Stimulated activated CD4-positive, alpha-beta T cell treated with anti-CD3 and anti-CD28 coated beads, Interleukin-2, amount 100 ng/mL, for 48 hours (primary cell): ENCODE results near the gene SRI.
"Not testable (repeated sequence)": the region's sequence is repeated elsewhere in the genome, so short reads cannot be mapped to it uniquely, and the experiment has no call there.

Experiments used
- DNase-seq, 2 donors: peaks; one replicate each; pipeline ENCODE4 v3.0.0-alpha.2; 2020

The SRI gene

DNA sequence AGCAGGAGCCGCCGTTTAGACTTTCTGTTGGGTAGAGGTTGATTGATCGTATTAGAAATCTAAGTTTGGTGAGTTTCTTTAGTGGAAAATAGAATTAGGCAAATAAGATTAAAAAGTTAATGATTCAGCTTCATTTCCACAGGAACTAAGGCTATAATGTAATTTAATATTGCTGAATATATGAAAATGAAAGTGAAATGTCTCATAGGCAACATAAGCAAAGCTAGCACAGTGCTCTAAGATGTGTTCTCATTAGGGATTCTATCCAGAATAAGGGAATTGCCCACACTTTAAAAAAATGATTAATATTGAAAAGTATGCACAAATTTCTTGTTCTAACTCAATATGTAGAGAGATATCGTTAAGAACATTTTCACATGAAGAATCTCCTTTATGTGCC is 47.0 kb downstream of the SRI start:
- no peak for DNase-seq

DNA sequence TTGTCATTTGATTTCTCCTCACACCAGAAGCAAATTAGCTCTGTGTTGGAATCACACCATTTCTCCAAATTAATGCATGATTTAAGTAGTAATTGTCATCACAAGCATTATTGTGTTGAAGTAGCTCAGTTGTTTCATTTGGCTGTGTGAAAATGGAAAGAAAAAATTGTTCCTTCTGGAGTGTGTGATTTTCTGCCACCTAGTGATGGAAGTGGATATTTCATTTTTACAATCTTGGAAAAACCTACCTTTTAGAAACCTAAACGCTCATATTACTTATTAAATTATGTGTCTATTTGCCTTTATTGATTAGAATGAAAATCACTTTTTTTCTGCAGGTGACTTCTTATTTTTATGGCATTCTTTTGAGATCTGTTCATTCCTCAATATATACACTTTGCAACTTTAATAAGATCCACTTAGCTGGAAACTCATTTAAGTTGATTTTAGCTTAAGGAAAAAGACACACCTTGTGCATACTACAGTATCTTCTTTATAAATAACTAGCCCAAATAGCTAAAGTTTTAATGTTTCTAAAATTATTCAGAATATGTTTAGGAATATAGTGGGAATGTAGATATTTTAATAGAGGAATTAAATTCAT is 50.0 kb downstream of the SRI start:
- DNase-seq, result no peak

DNA sequence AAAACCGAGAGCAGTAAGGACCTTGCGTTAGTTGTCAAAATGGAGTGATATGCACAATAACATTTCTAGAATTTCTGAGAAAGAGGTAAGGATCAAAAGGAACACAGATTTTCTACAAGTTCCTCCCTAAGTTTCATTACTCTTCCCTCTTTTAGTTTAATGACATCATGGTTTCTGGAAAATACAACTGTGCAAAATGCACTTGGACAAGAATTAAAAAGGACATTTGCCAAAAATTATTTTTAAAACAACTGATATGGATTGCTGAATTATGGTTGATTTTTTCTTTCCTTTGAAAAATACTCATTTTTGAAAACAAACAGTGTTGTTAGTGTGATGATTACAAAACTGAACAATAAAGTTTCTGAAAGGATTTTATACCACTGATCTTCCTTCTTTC is 52.1 kb downstream of the SRI start:
- DNase-seq, result no peak

DNA sequence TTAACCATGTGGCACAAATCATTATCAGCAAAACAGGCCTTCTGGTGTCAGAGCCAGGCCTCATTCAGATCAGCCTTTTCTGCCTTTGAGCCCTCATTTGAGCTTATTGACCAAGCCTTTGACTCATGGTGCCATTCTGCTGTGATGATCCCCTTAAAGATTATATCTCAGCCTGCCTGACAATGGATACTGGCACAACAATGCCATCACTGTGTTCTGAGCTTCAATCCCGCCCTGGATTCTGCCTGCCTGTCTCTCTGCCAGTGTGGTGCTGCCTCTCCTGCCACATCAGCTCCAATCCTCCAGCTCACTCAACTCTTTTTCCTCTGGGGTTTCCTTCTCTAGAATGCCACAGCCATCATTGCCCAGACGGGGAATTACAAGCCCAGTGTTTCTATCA is 52.6 kb downstream of the SRI start:
- no peak for DNase-seq

- DNase-seq, result no peak
Observed at GRCh38 chr7:88165697-88166096, 54.1 kb downstream of the SRI start.

DNA sequence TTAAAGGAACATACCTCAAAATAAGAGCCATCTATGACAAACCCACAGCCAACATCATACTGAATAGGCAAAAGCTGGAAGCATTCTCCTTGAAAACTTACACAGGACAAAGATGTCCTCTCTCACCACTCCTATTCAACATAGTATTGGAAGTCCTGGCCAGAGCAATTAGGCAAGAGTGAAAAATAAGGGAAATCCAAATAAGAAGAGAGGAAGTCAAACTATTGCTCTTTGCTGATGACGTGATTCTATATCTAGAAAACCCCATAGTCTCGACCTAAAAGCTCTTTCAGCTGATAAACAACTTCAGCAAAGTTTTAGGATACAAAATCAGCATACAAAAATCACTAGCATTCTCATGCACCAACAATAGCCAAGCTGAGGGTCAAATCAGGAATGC is 60.1 kb downstream of the SRI start:
- DNase-seq, result not testable (repeated sequence)

DNA sequence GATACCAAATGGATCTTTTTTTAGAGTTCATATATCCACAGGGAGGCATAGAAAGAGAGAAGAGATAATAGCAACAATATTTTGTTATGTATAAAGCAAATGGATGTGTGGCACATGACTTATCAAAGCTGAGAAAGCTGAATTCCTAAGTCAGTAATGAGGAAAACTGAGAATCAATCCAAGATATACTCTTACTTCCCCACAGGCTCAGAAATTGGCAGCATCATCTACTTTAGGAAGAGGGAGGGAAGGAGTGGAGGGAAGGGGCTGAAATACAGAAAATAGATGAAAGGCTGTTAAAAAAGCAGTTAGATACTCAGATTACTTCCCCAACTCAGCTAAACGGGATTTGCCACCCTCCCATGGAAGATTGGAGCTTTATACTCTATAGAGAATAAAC is 63.5 kb downstream of the SRI start:
- DNase-seq, result no peak

DNA sequence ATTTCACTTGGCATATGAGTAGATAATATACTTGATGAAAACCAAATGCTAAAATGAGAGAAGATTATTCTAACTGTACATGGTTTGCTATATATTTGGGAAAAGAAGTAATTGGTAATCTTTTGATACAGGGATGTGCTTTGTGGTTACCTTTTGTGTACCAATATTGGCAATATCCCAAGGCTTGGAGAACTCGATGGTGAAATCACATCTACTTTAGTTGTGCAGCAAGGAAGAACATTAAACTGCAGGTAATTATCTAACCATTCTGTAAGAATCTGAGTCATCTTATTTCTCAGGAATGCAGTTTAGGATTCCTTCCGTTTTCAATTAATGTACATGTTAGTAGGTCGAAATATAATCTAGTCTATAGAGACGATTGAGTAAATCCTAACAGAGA is 64.1 kb downstream of the SRI start:
- no peak for DNase-seq
